ENCODE measurements around the gene GRB14.
"Not testable (repeated sequence)": the region's sequence is repeated elsewhere in the genome, so short reads cannot be mapped to it uniquely, and the experiment has no call there.

GRB14 gene

DNA sequence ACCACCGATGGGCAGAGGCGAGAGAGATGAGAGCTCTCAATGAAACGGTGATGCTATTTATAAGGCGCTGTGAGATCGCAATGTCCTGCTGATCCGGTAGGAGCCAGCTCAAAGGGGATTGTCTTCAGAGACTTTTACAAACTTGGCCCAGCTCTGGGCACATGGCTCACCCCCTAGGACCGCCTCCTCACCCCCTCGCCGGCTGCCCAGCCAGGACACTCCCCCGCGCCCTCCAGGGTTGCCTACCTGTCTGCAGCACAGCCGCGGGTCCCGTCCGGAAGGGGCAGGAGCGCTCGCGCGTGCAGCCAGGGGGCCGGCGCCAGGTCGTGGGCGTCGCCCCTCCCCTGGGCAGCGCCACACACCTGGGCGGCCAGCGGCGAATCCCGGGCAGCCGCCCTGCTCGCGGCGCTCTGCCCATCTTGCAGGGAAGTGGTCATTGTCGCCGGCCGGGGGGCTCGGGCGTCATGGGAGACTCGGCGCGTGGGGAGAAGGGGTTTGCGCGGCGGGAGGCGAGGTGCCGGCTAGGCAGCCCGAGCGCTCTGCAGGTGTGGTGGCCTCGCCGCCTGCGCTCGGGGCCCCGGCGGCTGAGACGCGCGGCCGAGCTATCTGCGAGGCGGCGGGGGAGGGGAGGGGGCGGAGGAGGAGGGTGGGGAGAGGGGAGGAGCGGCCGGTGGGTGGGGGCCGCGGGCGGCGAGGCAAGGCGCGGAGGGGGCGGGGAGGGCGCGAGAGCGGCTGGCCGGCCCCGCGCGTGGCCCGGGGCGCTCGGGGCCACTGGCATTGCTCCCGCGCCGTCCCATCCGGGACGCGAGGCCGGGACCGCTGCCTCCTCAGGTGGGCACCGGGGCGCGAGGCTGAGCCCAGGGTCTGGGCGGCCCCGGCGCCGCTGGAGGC, at the start of gene GRB14:
TSS of gene GRB14 (minus strand) at position 610 of the 891 bp plus-strand sequence. CDS start at position 437, 173 bp downstream.
- no peak for DNase-seq

DNA sequence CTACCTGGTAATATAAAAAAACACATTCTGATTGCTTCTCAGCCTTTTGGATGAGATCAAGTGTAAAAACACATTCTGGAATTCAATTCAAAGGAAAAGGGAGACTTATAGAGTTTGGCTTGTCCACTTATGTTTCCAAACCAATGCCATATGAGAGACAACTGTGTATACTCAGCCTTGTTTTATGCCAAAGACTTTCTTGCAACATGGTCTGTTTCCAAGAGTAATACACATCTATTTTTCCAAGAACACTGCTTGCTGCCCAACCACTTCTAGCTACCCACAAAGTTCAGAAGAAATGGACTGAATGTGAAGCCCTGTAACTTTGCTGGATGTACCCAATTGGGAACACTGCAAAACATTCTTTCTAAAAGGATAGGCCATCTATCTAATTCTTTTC, 48.0 kb upstream of the GRB14 start:
- no peak for DNase-seq

GRCh38 chr2:164667566-164667965, 46.3 kb upstream of the GRB14 start:
- DNase-seq: no peak

GRCh38 chr2:164664070-164664469, 42.8 kb upstream of the GRB14 start:
- DNase-seq: no peak

GRCh38 chr2:164662868-164663631, 41.8 kb upstream of the GRB14 start:
- no peak for DNase-seq

DNA sequence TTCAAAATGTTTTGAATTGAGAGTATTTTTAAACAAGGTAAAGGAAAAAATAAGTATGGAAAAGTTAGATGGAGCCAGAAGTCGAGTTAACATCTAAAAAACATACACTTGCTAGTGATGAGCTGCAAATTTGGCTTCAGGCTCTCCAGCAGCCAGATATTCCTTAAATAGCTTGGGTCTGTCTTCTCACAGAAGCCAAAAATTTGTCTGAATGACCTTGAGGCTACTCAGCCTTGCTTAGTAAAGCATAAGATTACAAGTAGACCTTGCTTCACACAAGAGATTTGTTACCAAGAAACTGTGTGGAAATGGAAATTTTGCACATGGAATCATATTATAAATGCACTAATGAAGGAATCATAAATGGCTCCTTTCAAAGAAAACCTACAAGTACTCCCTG, 40.8 kb upstream of the GRB14 start:
- DNase-seq: no peak

DNA sequence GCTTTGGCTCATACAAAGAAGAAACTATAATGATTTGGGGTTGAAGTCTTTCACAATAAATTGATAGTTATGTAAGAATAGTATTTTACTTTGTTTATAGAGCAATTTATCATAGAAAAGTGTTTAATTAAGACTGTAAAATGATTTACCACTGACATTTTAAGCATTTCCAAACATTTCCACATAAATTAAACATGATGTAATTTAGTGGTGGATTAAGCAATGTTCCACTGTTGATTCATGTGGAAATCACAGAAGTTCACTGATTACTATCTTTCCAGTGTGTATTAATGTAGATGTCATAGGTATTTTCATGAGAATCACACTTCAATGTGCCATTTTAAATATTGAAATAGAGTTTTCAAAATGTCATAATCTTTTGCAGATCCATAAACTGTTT, 40.1 kb upstream of the GRB14 start:
- DNase-seq: no peak

- no peak for DNase-seq
Observed at GRCh38 chr2:164657129-164657528, 35.8 kb upstream of the GRB14 start.

DNA sequence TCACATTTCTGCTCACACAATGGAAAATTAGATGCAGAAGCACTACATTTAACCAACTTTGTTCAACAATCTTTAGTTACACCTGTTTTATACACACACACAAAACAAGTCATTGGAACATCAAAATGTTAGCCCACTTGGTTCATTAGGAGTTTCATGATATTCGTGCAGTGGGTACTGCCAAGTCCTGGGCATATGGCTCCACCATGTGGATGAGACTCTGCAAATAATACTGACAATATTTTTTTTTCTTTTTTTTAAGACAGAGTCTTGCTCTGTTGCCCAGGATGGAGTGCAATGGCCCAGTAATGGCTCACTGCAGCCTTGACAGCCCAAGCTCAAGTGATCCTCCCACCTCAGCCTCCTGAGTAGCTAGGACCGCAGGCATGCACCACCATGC, 34.5 kb upstream of the GRB14 start:
- DNase-seq: no peak

GRCh38 chr2:164655336-164655735, 34.1 kb upstream of the GRB14 start:
- no peak for DNase-seq

GRCh38 chr2:164651361-164651760, 30.1 kb upstream of the GRB14 start:
- DNase-seq: no peak

- no peak for DNase-seq
Observed at GRCh38 chr2:164644036-164644700, 22.9 kb upstream of the GRB14 start.

- no peak for DNase-seq
Observed at GRCh38 chr2:164642946-164643555, 21.8 kb upstream of the GRB14 start.

- no peak for DNase-seq
Observed at GRCh38 chr2:164642268-164642667, 21.0 kb upstream of the GRB14 start.

GRCh38 chr2:164628319-164628718, 7.0 kb upstream of the GRB14 start:
- DNase-seq: not testable (repeated sequence)

DNA sequence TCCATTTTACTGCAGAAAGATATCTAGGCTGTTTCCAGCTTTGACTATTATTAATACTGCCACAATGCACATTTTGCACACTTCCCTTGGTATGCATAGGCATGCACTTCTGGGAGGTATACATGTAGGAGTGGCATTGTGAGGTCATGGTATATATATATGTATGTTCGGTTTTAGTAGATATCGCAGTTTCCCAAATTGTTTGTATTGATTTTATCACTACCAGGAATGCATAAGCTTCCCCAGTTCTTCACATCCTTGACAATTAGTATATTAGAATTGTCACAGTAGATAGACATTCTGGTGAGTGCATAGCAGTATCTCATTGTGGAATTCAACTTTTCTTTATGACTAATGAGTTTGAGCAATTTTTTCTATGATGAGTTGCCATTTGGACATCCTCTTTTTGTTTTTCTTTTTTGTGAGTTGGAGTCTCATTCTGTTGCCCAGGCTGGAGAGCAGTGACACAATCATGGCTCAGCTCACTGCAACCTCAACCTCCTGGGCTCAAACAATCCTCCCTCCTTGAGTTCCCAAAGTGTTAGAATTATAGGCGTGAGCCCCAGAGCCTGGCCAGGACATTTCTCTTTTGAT, 4.2 kb upstream of the GRB14 start:
- DNase-seq: no peak

GRCh38 chr2:164624316-164624715, 3.0 kb upstream of the GRB14 start:
- DNase-seq: no peak

- DNase-seq: no peak
Observed at GRCh38 chr2:164622338-164623106, 1.2 kb upstream of the GRB14 start.

DNA sequence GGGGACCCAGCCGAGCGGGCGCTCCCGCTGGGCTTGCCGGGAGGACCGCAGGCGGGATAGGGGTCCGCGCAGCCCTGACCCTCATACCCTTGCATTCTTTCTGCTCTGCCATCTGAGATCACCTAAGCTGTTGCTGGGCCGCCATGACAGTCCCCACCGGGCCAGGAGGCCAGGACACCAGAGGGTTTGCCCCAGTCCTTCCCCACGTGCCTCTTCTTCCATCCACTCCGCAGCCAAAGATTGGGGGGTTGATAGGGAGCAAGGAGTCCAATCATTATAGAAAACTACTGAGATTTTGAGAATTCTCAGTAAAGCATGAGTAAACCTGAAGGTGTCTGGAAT, 453 bp upstream of the GRB14 start:
- DNase-seq: no peak

DNA sequence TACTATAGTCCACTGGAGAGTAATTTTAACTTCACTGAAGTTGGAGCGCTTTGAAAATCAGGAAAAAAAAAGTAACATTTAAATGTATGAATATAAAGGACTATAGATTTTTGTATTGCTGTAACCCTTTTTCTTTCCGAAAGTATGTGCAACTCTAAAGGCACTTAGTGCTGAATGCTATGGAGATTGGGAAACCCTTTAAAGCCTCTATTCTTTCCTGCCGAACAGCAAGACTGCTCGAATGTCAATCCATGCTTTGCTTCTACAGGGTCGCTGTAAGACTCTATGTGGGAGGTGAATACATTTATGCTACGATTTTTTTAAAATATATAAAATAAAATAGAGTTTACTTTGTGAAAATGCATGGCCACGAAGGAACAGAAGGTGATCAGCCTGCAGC, 825 bp downstream of the GRB14 start:
- DNase-seq: no peak

GRCh38 chr2:164617466-164617865, 3.8 kb downstream of the GRB14 start:
- DNase-seq: no peak
